HCT116 (cell line): ENCODE measurements around the gene BEND7. TPM values are rescaled to one million over a fixed set of nuclear protein-coding genes. Genes with fewer than 3 reads are reported as not detected.

Experiments used
- ATAC-seq: fragments of 200-7000 bp; cut with Tn5 transposase; 2 replicates; pipeline ENCODE4 v1.9.1; 2020; ENCODE audit warnings: mild to moderate bottlenecking, moderate library complexity
- BruUV-seq: library from RNA; stranded (reverse); fragments of 400-500 nt; replicated peaks from 2 replicates; lab custom pipeline; 2021; lab: Mats Ljungman, UMichigan
- CTCF ChIA-PET: fragments of 300-600 bp; sonication (Branson Sonifier 250); formaldehyde crosslinking; loops from one replicate; lab custom pipeline; 2021; ENCODE audit warnings: antibody characterized with exemption; lab: Charles Lee
- POLR2A ChIA-PET: fragments of 300-600, 350-600 bp; sonication (Branson Sonifier 250); formaldehyde crosslinking; loops from one replicate; lab custom pipeline; 2021; ENCODE audit warnings: antibody characterized with exemption; lab: Charles Lee
- RAD21 ChIA-PET, 2 experiments: fragments of 300-600 bp; sonication (Branson Sonifier 250); formaldehyde crosslinking; loops; one replicate each; lab custom pipeline; 2023; ENCODE audit warnings: low total read pairs in 2 of 2; ENCODE audit not compliant: uncharacterized antibody in 2 of 2, unreplicated experiment in 2 of 2, low non-redundant PET in 1 of 2; lab: Charles Lee
- DNase-seq: peaks from one replicate; pipeline ENCODE4 v3.0.0-alpha.2; 2010; ENCODE audit warnings: low read depth, low spot score
- H2AFZ ChIP-seq: fragments of 200-600 bp; shearing (Covaris generic), sonication (generic); 2 replicates; pipeline ENCODE4 v1.6.1; 2017; ENCODE audit warnings: low read depth, mixed run types, mixed read lengths, antibody characterized with exemption, low read length; ENCODE audit not compliant: poor library complexity, severe bottlenecking
- H3K27ac ChIP-seq: 2 replicates; pipeline ENCODE4 v1.5.1; 2012; ENCODE audit warnings: low read depth, low read length
- H3K27me3 ChIP-seq: fragments of 200-600 bp; sonication (generic); 2 replicates; pipeline ENCODE4 v1.6.1; 2016; ENCODE audit warnings: mixed run types, low read length, mixed read lengths; ENCODE audit not compliant: insufficient read depth
- H3K36me3 ChIP-seq, 2 experiments: fragments of 200-500 bp in 1 of 2; fragments of 200-600 bp in 1 of 2; sonication (Bioruptor generic) in 1 of 2; sonication (generic) in 1 of 2; 2 replicates each; pipeline versions ENCODE4 v1.5.1 to v1.6.1; 2014 to 2016; ENCODE audit warnings: low read length in 2 of 2, inconsistent platforms in 1 of 2, mixed read lengths in 1 of 2, mixed run types in 1 of 2; ENCODE audit not compliant: insufficient read depth in 2 of 2, control insufficient read depth in 1 of 2
- H3K4me1 ChIP-seq, 2 experiments: fragments of 200-600 bp in 1 of 2; sonication (generic) in 1 of 2; 2 replicates each; pipeline versions ENCODE4 v1.5.1 to v1.6.1; 2012 to 2017; ENCODE audit warnings: low read length in 2 of 2, inconsistent platforms in 1 of 2, mild to moderate bottlenecking in 1 of 2, mixed read lengths in 1 of 2, mixed run types in 1 of 2, moderate library complexity in 1 of 2; ENCODE audit not compliant: insufficient read depth in 2 of 2, control insufficient read depth in 1 of 2
- H3K4me2 ChIP-seq: fragments of 200-600 bp; sonication (generic); 2 replicates; pipeline ENCODE4 v1.6.1; 2017; ENCODE audit warnings: mixed run types, low read length, mixed read lengths
- H3K4me3 ChIP-seq, 2 experiments: fragments of 200-600 bp in 1 of 2; sonication (generic) in 1 of 2; replicated peaks in 1 of 2; 2 replicates each; pipeline ENCODE4 v1.5.1; 2011 to 2016; ENCODE audit warnings: low read length in 2 of 2, control low read depth in 1 of 2, low read depth in 1 of 2, mild to moderate bottlenecking in 1 of 2, mixed read lengths in 1 of 2, mixed run types in 1 of 2
- H3K79me2 ChIP-seq: fragments of 200-600 bp; sonication (generic); 2 replicates; pipeline ENCODE4 v1.6.1; 2017; ENCODE audit warnings: mild to moderate bottlenecking, mixed run types, low read length, moderate library complexity, mixed read lengths; ENCODE audit not compliant: insufficient read depth
- H3K9ac ChIP-seq: fragments of 200-600 bp; sonication (generic); 2 replicates; pipeline ENCODE4 v1.6.1; 2016; ENCODE audit warnings: low read length, mixed read lengths
- H3K9me2 ChIP-seq: fragments of 200-600 bp; sonication (generic), shearing (Covaris generic); 2 replicates; pipeline ENCODE4 v1.6.1; 2017; ENCODE audit warnings: mixed run types, mild to moderate bottlenecking, moderate library complexity; ENCODE audit not compliant: insufficient read depth
- H3K9me3 ChIP-seq, 2 experiments: fragments of 200-500 bp in 1 of 2; fragments of 200-600 bp in 1 of 2; sonication (Bioruptor generic) in 1 of 2; sonication (generic) in 1 of 2; 2 replicates each; pipeline ENCODE4 v1.6.1; 2014 to 2017; ENCODE audit warnings: low read length in 2 of 2, mixed read lengths in 2 of 2, inconsistent platforms in 1 of 2, low read depth in 1 of 2, mild to moderate bottlenecking in 1 of 2, mixed run types in 1 of 2, moderate library complexity in 1 of 2; ENCODE audit not compliant: control insufficient read depth in 1 of 2, insufficient read depth in 1 of 2
- H4K20me1 ChIP-seq: fragments of 200-600 bp; sonication (generic), shearing (Covaris generic); 2 replicates; pipeline ENCODE4 v1.6.1; 2017; ENCODE audit warnings: mixed run types, mild to moderate bottlenecking, moderate library complexity; ENCODE audit not compliant: insufficient read depth
- ATF3 ChIP-seq: IDR thresholded peaks from 2 replicates; pipeline ENCODE4 v1.6.1; 2012
- CBX3 ChIP-seq: IDR thresholded peaks from 2 replicates; pipeline ENCODE4 v1.6.1; 2012; ENCODE audit warnings: low read depth
- CEBPB ChIP-seq: IDR thresholded peaks from 2 replicates; pipeline ENCODE4 v1.6.1; 2012; ENCODE audit warnings: low read depth
- CTCF ChIP-seq, 3 experiments: fragments of 200-600 bp in 1 of 3; sonication (generic) in 1 of 3; IDR thresholded peaks in 2 of 3; conservative IDR thresholded peaks in 1 of 3; 2 replicates each; pipeline ENCODE4 v1.5.1; 2012 to 2017; ENCODE audit warnings: low read depth in 2 of 3, low read length in 2 of 3, antibody characterized with exemption in 1 of 3, borderline replicate concordance in 1 of 3, control low read depth in 1 of 3, mild to moderate bottlenecking in 1 of 3, mixed read lengths in 1 of 3, mixed run types in 1 of 3, moderate library complexity in 1 of 3; ENCODE audit not compliant: insufficient read depth in 1 of 3
- EGR1 ChIP-seq: IDR thresholded peaks from 2 replicates; pipeline ENCODE4 v1.6.1; 2012; ENCODE audit warnings: low read depth
- ELF1 ChIP-seq: IDR thresholded peaks from 2 replicates; pipeline ENCODE4 v1.6.1; 2012; ENCODE audit warnings: low read depth, borderline replicate concordance
- EZH2 ChIP-seq: fragments of 200-600 bp; sonication (generic); IDR thresholded peaks from 2 replicates; pipeline ENCODE4 v1.6.1; 2017; ENCODE audit warnings: antibody characterized with exemption, mixed run types
- EZH2phosphoT487 ChIP-seq: fragments of 200-600 bp; IDR thresholded peaks from 2 replicates; pipeline ENCODE4 v1.6.1; 2018; ENCODE audit warnings: antibody characterized with exemption, borderline replicate concordance
- FOSL1 ChIP-seq: IDR thresholded peaks from 2 replicates; pipeline ENCODE4 v1.6.1; 2012; ENCODE audit warnings: low read depth
- JUND ChIP-seq: IDR thresholded peaks from 2 replicates; pipeline ENCODE4 v1.6.1; 2012
- MAX ChIP-seq: IDR thresholded peaks from 2 replicates; pipeline ENCODE4 v1.6.1; 2012
- POLR2A ChIP-seq: IDR thresholded peaks from 2 replicates; pipeline ENCODE4 v1.7.0; 2011; ENCODE audit warnings: borderline replicate concordance; ENCODE audit not compliant: insufficient read depth, insufficient read length; ENCODE audit errors: extremely low read depth
- POLR2AphosphoS5 ChIP-seq: IDR thresholded peaks from 2 replicates; pipeline ENCODE4 v1.6.1; 2011; ENCODE audit warnings: mild to moderate bottlenecking, low read depth, low read length, moderate library complexity
- RAD21 ChIP-seq: IDR thresholded peaks from 2 replicates; pipeline ENCODE4 v1.6.1; 2012; ENCODE audit warnings: low read depth, mild to moderate bottlenecking
- REST ChIP-seq: IDR thresholded peaks from 2 replicates; pipeline ENCODE4 v1.6.1; 2012; ENCODE audit warnings: low read depth
- SIN3A ChIP-seq: IDR thresholded peaks from 2 replicates; pipeline ENCODE4 v1.6.1; 2012; ENCODE audit warnings: low read depth
- SP1 ChIP-seq: IDR thresholded peaks from 2 replicates; pipeline ENCODE4 v1.6.1; 2012; ENCODE audit warnings: low read depth
- SRF ChIP-seq: IDR thresholded peaks from 2 replicates; pipeline ENCODE4 v1.6.1; 2012; ENCODE audit warnings: low read depth
- ZFX ChIP-seq: fragments of 450-650 bp; IDR thresholded peaks from 2 replicates; pipeline ENCODE4 v1.6.1; 2017
- ZNF274 ChIP-seq: fragments of 200-500 bp; sonication (Bioruptor generic); IDR thresholded peaks from 2 replicates; pipeline ENCODE4 v1.6.1; 2014; ENCODE audit warnings: mild to moderate bottlenecking, low read depth, low read length, inconsistent platforms
- intact Hi-C: fragments of 100-400 bp; cut with micrococcal nuclease; formaldehyde crosslinking; loops from 2 replicates; pipeline ENCODE4 v1.10.0; 2022
- total RNA-seq: library from RNA; stranded (reverse); gene quantifications from one replicate; pipeline ENCODE4 v1.2.1, GENCODE V29; 2021; ENCODE audit not compliant: unreplicated experiment

BEND7 gene
- total RNA-seq, 1 experiment from 2014 or later: 13.8 TPM

GRCh38 chr10:13490503-13490902 is 38.3 kb downstream of the BEND7 start:
- CTCF ChIA-PET: no interaction called here
- DNase-seq: no peak
- H3K4me3 ChIP-seq: no peak overlapping the region
- H4K20me1 ChIP-seq: no peaks in the 10 kb centered on the region
- TF ChIP-seq EZH2: no peak
- no peak for TF ChIP-seq POLR2A
- TF ChIP-seq SP1: no peak
- TF ChIP-seq REST: no peak
- no peak for TF ChIP-seq ZNF274
- TF ChIP-seq ELF1: no peak
- TF ChIP-seq FOSL1: no peak
- TF ChIP-seq CBX3: no peak
- no peak for TF ChIP-seq SRF
- no peak for TF ChIP-seq EZH2phosphoT487
- no peak for TF ChIP-seq ZFX
- TF ChIP-seq CTCF (IDR thresholded peaks at IDR 0.05 in 2 of 3, conservative IDR thresholded peaks at IDR 0.05 in 1 of 3; ENCODE audit: borderline replicate concordance in 1 of 3, insufficient read depth in 1 of 3, low read depth in 2 of 3, low read length in 2 of 3): no peak
- no peak for TF ChIP-seq SIN3A
- no peak for TF ChIP-seq MAX
- TF ChIP-seq RAD21: no peak
- TF ChIP-seq POLR2AphosphoS5: no peak
- no peak for TF ChIP-seq JUND
- no peak for TF ChIP-seq EGR1
- TF ChIP-seq ATF3: no peak
- no peak for TF ChIP-seq CEBPB
- TF ChIP-seq, all 23 proteins: peak for 0
- Histone ChIP-seq H3K4me2 (no peak overlapping the region), H3K27ac (no peak overlapping the region), H3K36me3 (no peaks in the 10 kb centered on the region), H3K79me2 (no peaks in the 10 kb centered on the region), H2AFZ (no peak overlapping the region), H3K9ac (no peak overlapping the region), H3K27me3 (no peaks in the 10 kb centered on the region), H3K9me2 (no peaks in the 10 kb centered on the region), H3K4me1 (no peaks in the 10 kb centered on the region), H3K9me3 (no peaks in the 10 kb centered on the region)
- POLR2A ChIA-PET: no interaction called here
- intact Hi-C loops: no loop called here
- no peak for ATAC-seq
- RAD21 ChIA-PET: no interaction called here
- BruUV-seq: no TSS peak
